ENCODE data around the gene DBP. TPM values are rescaled to one million over a fixed set of nuclear protein-coding genes. Genes with fewer than 3 reads are reported as not detected.

Gene DBP, protein sequence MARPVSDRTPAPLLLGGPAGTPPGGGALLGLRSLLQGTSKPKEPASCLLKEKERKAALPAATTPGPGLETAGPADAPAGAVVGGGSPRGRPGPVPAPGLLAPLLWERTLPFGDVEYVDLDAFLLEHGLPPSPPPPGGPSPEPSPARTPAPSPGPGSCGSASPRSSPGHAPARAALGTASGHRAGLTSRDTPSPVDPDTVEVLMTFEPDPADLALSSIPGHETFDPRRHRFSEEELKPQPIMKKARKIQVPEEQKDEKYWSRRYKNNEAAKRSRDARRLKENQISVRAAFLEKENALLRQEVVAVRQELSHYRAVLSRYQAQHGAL
- total RNA-seq = 4.1 TPM

DNA sequence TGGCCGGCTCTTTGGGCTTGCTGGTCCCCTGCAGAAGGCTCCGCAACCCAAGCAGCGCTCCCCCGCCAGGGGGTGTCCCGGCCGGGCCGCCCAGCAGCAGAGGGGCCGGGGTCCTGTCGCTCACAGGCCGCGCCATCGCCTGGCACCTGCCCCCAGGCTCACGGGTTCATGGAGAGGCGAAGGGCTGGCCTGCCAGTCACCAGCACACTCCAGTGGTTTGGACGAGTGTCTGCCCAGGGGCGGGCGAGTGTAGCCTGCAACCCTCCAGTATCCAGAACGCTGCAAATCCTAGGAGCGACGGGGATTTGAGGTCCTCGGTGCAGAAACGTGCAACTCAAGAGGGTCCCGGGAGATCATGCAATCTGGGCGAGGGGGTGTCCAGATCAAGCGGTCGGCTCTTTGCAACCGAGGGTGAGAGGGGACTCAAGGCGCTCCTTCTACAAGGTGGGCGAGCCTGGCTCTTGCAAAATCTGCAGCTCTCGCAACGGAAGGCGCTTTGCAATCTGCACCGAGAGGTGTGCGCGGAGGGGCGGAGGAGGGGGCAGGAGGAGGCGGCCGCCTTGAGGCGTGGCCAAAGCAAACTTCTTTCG is at the start of gene DBP:
Gene DBP (minus strand): TSS at position 521 of the 590 bp plus-strand sequence. CDS start 385 bp downstream, at position 136.

DNA sequence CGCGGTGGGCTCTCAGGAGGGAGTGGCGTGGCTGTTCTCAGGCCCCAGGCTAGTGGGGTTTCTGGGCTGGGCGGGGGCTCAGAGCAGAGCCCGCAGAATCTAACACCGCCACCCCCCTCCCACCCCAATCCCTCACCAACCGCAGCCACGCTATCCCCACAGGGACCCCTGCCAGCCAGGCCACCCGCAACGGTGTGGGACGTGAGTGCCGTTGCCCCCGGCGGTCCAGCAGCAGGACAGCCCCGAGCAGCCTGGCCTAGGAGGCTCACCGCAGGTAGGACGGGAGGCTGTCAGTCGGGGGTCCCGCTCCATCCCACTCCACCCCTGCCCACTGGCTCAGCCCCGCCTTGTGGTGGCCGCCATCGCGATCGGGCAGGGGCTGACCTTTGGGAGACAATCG is 35.8 kb upstream of the DBP start, which contains the start of gene NTN5:
Gene NTN5 (minus strand): TSS at position 24 of the 400 bp plus-strand sequence. CDS start 2,031 bp downstream, outside the sequence.

DNA sequence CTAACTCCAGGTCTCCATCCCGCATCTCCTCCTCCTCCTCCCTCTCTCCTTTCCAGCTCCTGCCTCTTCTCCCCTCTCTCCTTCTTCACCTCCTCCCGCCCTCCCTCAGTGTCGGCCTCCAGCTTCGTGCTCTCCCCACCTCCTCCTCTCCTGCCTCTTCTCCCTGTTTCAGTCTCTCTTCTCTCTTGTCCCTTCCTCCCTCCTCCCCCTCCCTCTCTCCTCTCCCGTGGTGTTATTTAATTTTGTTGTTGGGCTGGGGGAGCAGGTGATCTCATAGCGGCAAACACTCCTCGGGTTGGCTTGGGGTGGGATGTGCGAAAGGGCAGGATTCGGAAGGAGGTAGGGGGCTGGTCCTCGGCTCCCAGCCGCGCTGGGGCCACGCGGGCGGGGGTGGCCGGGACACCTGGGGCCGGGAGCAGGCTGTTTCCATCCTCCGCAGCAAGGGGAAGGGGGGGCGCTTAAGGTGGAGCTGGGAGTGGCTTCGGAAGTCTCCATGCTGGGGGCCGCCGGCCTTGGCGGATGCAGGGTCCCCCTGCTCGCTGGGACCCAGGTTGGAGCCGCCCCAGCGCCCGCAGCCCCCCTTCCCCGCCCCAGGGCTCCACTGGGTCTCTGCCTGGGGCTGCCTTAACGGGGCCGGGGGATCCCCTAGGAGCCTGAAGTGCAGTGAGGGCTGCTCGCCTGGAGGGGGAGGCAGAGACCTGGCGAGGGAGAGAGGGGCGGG is 9.0 kb upstream of the DBP start, which contains the start of gene CA11:
Gene CA11 (minus strand): TSS at position 187 of the 721 bp plus-strand sequence. CDS start 555 bp downstream, outside the sequence.

DNA sequence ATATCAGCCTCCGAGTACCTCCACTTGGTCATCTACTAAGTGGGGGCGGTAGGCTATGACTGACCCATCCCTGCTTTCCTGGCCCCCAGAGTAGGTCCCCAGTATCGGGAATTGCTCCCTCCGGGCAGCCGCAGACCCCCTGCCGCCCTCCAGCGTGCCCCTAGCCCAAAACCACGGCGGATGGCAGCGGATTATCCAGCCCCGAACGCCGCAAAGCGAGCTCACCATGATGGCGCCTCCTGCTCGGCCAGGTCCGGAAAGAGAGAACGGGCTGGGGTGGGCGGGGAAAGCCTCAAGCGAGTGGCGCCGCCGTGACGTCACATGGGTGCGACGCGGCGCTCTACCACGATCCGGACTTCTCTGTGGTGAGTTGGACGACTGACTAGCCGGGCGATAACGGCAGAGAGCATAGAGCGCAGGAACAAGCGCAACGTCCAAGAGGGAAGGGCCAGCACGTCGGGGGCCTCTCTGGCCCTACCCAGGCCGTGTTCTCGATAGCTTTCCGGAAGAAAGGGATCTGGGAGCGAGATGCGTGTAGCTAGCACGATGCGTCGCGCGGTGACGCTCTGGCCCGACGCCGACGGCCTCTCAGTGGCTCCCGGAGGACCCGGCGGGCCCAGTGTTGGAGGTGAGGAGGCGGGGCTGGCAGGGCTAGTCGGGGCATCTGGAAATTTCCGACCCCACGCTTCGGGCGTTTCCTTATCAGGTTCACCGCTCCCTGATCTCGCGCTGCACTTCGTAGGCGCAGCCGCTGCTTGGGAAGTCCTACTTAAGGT is 18.1 kb downstream of the DBP start, which contains the start of the genes RPL18 and SPHK2:
Gene RPL18 (minus strand): TSS at position 263 of the 776 bp plus-strand sequence. CDS start 35 bp downstream, at position 228.
Gene SPHK2 (plus strand): TSS at position 591 of the 776 bp plus-strand sequence. CDS start 1,009 bp downstream, outside the sequence.

DNA sequence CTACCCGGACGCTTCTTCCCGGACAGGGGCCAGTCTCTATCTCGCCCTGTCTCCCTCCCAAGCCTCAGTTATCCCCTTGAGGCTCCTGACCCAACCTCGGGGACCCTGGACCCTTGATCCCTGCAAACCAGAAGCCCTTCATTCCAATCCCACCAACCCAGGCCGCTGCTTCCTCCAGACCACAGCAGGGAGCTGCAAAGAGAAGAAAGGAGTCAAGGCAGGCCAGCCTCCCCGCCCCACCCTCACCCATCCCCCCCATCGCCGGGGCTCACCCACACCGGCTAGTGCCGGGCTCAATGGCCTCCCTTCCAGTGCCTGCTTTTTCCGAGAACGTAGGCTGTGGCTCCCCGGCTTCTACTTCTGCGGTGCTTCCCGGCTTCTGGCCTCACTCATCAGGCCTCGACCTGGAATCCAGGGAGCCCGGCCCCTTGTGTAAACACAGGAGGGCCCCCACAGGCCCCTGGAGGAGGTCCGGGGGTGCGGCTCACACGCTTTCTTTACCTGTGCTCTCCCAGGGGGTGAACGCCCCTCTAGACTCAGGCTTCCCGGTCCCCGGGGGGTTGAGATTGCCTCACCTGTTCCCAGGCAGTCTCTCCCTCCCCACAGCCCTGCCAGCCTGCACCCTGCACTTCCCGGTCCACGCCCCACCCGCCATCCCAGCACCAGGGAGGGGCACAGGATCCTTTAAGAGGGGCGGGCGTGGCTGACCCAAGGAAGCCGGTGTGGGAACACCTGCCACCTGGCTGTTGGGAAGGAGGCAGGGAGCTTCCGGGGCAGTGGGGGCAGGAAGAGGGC is 22.5 kb downstream of the DBP start, which contains the start of gene FAM83E:
Gene FAM83E (minus strand): TSS at position 641 of the 795 bp plus-strand sequence. CDS start 1,704 bp downstream, outside the sequence.

DNA sequence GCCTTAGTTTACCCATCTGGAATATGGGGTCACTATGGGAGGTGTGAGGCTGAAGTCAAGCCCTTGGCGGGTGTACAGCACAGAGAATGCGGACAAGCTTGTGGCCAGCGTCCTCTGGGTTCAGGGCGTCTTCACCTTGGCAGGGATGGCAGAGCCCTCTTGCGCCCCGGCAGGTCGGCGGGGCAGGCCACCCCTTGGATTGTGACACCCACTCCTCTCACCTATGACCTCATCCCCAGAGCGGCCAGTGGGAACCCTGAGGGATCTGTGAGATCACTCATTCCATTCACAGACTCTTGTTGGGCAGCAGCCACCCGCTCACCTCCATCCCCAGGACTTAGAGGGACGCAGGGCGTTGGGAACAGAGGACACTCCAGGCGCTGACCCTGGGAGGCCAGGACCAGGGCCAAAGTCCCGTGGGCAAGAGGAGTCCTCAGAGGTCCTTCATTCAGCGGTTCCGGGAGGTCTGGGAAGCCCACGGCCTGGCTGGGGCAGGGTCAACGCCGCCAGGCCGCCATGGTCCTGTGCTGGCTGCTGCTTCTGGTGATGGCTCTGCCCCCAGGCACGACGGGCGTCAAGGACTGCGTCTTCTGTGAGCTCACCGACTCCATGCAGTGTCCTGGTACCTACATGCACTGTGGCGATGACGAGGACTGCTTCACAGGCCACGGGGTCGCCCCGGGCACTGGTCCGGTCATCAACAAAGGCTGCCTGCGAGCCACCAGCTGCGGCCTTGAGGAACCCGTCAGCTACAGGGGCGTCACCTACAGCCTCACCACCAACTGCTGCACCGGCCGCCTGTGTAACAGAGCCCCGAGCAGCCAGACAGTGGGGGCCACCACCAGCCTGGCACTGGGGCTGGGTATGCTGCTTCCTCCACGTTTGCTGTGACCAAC is 30.5 kb downstream of the DBP start, which contains the start of gene SPACA4:
Gene SPACA4 (plus strand): TSS at position 280 of the 896 bp plus-strand sequence. CDS start 237 bp downstream, at position 517.

Other genes with a start within 250 kb of the DBP start
- 25.4 TPM for gene KDELR1, start 245.8 kb downstream of the DBP start, total RNA-seq
- 4.1 TPM for gene GRIN2D, start 243.7 kb downstream of the DBP start, total RNA-seq
- gene GRWD1, start 191.4 kb downstream of the DBP start, total RNA-seq = 8.1 TPM
- gene KCNJ14, start 181.8 kb downstream of the DBP start, total RNA-seq = 1.6 TPM
- 77.0 TPM for gene CYTH2, start 168.0 kb downstream of the DBP start, total RNA-seq
- 16.6 TPM for gene LMTK3, start 125.5 kb downstream of the DBP start, total RNA-seq
- gene SULT2B1, start 85.2 kb downstream of the DBP start, total RNA-seq = not detected
- not detected for gene SPACA4, start 30.6 kb downstream of the DBP start, total RNA-seq
- not detected for gene FAM83E, start 22.3 kb downstream of the DBP start, total RNA-seq
- 1,067 TPM for gene RPL18, start 18.2 kb downstream of the DBP start, total RNA-seq
- 11.9 TPM for gene SPHK2, start 17.9 kb downstream of the DBP start, total RNA-seq
- 7.8 TPM for gene CA11, start 8.8 kb upstream of the DBP start, total RNA-seq
- gene NTN5, start 35.6 kb upstream of the DBP start, total RNA-seq = not detected
- not detected for gene FUT2, start 58.6 kb upstream of the DBP start, total RNA-seq
- 1.3 TPM for gene MAMSTR, start 82.3 kb upstream of the DBP start, total RNA-seq
- 7.5 TPM for gene RASIP1, start 103.2 kb upstream of the DBP start, total RNA-seq
- not detected for gene IZUMO1, start 109.5 kb upstream of the DBP start, total RNA-seq
- 0.31 TPM for gene FUT1, start 115.3 kb upstream of the DBP start, total RNA-seq
- not detected for gene FGF21, start 118.1 kb upstream of the DBP start, total RNA-seq
- 14.4 TPM for gene BCAT2, start 173.7 kb upstream of the DBP start, total RNA-seq
- gene HSD17B14, start 199.1 kb upstream of the DBP start, total RNA-seq = 1.3 TPM
- gene PLEKHA4, start 231.2 kb upstream of the DBP start, total RNA-seq = not detected
- gene PPP1R15A, start 235.0 kb upstream of the DBP start, total RNA-seq = 31.6 TPM